ENCODE data around the gene B3GLCT.

Gene B3GLCT

GRCh38 chr13:31223640-31224039 is 23.9 kb downstream of the B3GLCT start:
- no peak for DNase-seq (ENCODE audit: low read depth in 2 of 2)

- DNase-seq (ENCODE audit: low read depth in 2 of 2): no peak
Measured at GRCh38 chr13:31224174-31224669, 24.4 kb downstream of the B3GLCT start.

DNA sequence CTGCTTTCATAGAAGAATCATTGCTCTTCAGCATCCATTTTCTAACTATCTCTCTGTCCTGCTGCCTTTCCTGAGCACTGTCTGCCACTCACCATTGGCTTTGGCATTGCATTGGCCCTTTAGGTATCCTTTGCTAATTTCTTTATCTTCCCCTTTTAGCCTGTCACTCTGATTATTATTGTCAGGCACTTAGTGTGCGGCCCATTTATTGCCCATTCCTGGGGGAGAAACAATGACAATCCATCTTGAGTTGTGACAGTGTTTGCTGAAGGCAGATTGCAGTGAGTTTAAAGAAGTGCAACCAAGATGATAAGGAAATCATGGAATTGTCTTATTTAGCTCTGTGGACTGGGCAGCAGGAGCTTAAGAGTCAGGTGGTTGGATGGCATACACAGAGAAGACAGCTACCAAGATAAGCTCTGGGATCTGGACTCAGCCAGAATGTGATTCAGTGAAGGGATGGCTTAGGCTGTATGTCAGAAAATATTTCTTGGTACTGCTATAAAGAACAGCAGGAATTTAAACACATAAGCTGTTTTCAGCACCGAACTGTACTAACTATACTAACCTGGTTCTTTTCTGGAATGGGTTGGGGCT is 25.3 kb downstream of the B3GLCT start:
- DNase-seq (ENCODE audit: low read depth in 2 of 2): no peak

DNA sequence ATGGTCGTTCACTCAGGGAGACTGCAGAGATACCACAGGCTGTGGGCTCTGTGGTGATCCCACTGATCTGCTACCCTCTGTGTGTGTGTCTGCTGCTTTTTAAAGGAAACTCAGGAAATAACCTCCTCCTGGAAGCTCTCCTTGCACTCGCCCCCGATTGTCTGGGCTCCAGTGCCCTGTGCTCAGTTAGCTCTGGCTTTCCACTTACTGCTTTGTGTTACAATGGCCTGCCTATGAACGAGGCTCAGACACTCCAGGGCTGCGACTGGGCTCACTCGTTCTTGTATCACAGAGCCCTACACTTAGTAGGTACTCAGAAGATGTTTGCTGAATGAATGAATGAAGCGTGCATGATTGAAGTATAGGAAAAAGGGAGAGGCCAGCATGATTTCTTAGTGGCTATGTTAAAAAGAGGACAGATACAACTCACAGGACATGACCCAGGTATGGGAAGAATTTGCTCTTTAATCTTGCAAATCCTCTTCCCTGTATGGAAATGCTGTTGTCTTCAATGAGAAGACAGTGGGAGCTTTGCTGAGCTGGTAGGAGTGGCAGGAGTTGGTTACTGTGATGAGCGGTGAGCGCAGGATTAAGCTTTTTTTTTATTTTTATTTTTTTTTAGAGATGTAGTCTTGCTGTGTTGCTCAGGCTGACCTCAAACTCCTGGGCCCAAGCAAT is 26.4 kb downstream of the B3GLCT start:
- DNase-seq (ENCODE audit: low read depth in 2 of 2): no peak

- no peak for DNase-seq (ENCODE audit: low read depth in 2 of 2)
Measured at GRCh38 chr13:31227063-31227462, 27.3 kb downstream of the B3GLCT start.

DNA sequence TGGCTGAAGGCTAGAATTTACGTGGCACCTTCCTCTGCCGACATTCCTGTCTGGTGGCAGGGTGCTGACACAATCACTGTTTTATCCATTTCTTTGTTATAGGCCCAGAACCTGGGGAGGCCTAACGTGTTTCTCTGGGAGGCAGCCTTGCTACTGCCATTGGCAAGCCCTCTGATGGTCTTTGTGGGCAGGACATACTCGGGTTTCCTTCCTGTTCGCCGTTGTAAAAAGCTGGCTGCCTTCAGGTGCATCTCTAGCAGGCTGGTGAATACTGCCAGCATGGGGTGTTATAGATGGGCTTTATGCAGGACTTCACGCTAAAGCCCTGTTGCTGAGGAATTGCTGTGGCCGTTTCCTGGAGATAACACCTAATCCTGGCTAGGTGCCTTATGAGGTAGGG is 28.1 kb downstream of the B3GLCT start:
- DNase-seq (ENCODE audit: low read depth in 2 of 2): no peak

DNA sequence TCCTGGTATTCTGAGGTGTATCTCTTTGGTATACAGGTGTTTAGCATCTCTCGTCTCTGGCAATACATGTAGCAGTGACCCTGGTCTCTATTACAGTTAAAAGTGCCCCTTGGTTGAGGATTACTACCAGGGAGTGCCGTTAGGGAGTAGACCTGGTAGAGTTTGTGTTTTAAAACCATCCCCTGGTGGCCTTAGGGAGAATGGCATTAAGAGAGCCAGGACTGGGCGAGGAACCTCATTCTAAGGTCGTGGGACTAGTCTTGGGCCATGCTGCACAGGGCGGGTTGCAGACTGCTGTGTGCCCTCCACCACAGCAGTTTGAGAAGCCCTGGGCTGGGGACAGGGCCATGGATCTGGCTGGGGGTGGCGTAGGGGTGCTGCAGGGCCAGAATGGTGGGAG is 35.0 kb downstream of the B3GLCT start:
- DNase-seq (ENCODE audit: low read depth in 2 of 2): no peak

GRCh38 chr13:31236211-31236786 is 36.5 kb downstream of the B3GLCT start:
- DNase-seq (ENCODE audit: low read depth in 2 of 2): no peak

- no peak for DNase-seq (ENCODE audit: low read depth in 2 of 2)
Measured at GRCh38 chr13:31240921-31241320, 41.1 kb downstream of the B3GLCT start.

GRCh38 chr13:31242367-31242766 is 42.6 kb downstream of the B3GLCT start:
- no peak for DNase-seq (ENCODE audit: low read depth in 2 of 2)

- DNase-seq (ENCODE audit: low read depth in 2 of 2): no peak
Measured at GRCh38 chr13:31242916-31243315, 43.1 kb downstream of the B3GLCT start.

GRCh38 chr13:31245598-31246373 is 46.0 kb downstream of the B3GLCT start:
- no peak for DNase-seq (ENCODE audit: low read depth in 2 of 2)

- DNase-seq (ENCODE audit: low read depth in 2 of 2): no peak
Measured at GRCh38 chr13:31246918-31247317, 47.1 kb downstream of the B3GLCT start.

GRCh38 chr13:31248361-31248760 is 48.6 kb downstream of the B3GLCT start:
- DNase-seq (ENCODE audit: low read depth in 2 of 2): no peak

DNA sequence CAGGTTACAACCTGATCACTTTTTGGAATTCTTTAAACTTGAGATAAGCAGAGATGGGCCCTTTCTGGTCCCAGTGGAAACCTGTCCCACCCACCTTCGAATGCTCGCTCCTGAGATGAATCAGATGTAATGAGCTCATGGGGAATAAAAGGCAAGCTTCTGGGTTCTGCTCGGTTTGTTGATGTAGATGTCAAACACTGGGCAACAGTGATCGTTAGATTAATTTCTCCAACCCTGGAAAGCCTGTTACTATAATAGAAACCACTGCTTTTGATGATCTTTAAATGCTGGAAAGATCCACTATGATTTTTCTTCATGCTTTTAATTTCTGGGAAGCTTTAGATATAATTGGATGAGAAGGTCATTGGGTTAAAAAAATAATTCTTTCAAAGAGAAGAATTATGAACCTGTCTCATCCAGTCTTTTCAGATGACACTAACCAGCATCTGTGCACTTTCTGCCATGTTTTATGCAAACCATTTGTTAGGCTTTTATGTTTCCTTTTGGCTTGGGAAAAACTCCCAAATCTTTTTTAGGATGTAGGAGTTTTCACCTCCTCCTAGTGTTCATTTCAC is 49.3 kb downstream of the B3GLCT start:
- DNase-seq (ENCODE audit: low read depth in 2 of 2): no peak

DNA sequence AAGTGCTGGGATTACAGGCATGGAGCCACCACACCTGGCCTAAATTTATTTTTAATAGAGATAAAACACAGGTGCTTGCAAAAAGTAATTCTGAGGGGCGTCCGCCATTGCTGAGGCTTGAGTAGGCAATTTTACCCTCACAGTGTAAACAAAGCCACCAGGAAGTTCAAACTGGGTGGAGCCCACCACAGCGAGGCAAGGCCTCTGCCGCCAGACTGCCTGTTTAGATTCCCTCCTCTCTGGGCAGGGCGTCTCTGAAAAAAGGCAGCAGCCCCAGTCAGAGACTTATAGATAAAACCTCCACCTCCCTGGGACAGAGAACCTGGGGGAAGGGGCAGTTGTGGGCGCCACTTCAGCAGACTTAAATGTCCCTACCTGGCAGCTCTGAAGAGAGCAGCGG is 50.7 kb downstream of the B3GLCT start:
- no peak for DNase-seq (ENCODE audit: low read depth in 2 of 2)

DNA sequence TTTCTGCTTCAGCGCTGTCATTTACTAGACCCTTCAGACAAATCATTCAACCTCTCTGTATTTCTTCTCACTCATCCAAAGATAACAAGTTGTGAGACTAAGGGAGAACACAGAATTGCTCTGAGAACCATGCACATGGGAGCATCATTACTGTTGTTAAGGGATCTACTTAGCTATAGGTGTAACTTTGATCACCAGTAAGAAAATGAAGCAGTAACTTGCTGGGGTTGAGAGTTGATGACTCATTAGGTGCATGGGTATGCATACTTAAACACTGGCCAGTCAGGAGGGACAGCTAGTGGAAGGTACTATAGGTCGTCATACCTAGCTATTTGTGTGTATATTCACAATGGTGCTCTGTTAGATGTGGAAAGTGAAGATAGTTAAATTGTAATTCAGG is 61.5 kb downstream of the B3GLCT start:
- DNase-seq (ENCODE audit: low read depth in 2 of 2): no peak

- DNase-seq (ENCODE audit: low read depth in 2 of 2): no peak
Measured at GRCh38 chr13:31263346-31263745, 63.6 kb downstream of the B3GLCT start.

- no peak for DNase-seq (ENCODE audit: low read depth in 2 of 2)
Measured at GRCh38 chr13:31264151-31264550, 64.4 kb downstream of the B3GLCT start.

GRCh38 chr13:31267126-31267784 is 67.5 kb downstream of the B3GLCT start:
- no peak for DNase-seq (ENCODE audit: low read depth in 2 of 2)

GRCh38 chr13:31274390-31274789 is 74.6 kb downstream of the B3GLCT start:
- DNase-seq (ENCODE audit: low read depth in 2 of 2): no peak

DNA sequence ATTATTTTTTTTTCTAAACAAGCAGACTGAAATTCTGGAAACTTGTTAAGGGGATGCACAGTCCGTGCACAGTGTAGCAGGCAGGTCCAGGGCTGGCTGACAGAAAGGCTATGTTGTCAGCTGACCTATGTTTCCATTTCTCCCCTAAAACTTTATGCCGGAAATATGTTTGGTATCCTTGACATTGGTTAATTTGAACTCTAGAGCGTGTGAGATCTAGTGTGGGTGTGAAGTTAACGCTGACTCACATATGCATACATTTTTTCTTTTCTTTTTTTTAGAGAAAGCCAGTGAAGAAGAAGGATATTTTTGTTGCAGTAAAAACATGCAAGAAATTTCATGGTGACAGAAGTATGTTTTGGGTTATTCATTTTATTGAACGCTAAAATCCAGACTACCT is 76.6 kb downstream of the B3GLCT start:
- no peak for DNase-seq (ENCODE audit: low read depth in 2 of 2)

All from activated CD8-positive, alpha-beta memory T cell treated with anti-CD3 and anti-CD28 coated beads for 4 hours (primary cell).